NCI-H2196 treated with DMSO at 0.1 percent for 48 hours (cell line): ENCODE data around the gene ORAI1.
"Not testable (repeated sequence)": the region's sequence is repeated elsewhere in the genome, so short reads cannot be mapped to it uniquely, and the experiment has no call there.

Experiments used
- DNase-seq: peaks from one replicate; lab custom pipeline; 2025; ENCODE audit not compliant: unreplicated experiment; lab: John Stamatoyannopoulos, UW

The ORAI1 gene

DNA sequence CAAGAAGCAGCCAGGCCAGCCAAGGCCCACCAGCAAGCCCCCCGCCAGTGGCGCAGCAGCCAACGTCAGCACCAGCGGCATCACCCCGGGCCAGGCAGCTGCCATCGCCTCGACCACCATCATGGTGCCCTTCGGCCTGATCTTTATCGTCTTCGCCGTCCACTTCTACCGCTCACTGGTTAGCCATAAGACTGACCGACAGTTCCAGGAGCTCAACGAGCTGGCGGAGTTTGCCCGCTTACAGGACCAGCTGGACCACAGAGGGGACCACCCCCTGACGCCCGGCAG lies 15.0 kb downstream of the ORAI1 start:
- no peak for DNase-seq

DNA sequence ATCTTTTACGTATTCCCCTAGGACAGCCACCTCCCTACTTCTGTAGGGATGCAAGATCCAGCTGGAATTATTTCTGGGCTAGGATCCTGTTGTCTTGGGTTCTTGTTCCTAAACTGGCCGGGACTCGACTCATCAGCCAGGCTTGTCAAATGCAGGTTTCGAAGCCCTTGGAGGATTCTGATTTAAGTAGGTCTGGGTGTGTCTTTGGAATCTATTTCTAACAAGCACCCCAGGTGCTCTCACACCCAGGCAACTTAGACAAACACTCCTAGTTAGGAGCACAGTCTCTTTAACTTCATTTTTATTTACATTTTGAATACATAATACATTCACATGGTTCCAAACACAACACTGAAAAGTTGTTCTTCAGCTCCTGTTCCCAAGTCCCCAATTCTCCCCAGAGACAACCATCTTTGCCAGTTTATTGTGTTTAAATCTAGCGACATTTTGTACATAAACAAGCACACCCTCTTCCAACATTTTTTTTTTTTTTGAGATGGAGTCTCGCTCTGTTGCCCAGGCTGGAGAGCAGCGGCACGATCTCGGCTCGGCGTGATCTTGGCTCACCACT lies 22.2 kb downstream of the ORAI1 start:
- no peak for DNase-seq

DNA sequence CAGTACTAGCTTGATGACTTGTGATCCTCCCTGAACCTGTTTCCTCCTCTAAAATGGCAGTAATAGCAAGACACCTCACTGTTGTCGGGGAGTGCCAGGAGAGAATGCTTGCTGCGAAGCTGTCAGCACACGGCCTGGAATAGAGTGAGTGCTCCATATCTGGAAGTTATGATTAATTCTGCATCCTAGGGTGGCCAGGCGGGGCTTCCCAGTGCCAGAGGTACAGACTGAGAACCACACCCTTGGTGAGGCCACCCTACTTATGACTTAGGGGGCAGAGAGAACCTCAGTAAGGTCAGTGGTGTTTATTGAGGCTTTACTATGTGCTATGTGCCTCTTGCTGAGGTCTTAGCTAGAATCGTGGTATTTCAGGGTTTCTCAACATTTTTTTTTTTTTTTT lies 23.0 kb downstream of the ORAI1 start:
- DNase-seq, result no peak

DNA sequence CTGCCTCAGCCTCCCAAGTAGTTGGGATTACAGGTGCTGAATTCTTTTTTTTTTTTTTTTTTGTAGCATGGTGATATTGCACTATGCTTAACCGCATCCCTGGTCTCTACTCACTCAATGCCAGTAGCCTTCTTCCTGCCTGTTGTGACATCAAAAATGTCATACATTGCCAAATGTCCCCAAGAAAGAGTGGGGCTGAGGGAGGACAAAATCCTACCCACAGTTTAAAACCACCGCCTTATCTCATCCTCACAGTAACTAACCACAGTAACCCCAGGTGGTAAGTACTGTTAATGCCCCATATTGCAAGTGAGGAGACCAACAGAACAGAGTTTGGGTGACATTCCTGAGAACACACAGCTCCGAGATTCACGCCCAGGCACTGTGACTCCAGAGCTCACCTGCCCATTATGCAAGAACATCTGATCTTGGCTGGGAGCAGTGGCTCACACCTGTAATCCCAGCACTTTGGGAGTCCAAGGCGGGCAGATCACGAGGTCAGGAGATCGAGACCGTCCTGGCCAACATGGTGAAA lies 23.6 kb downstream of the ORAI1 start:
- DNase-seq, result no peak

DNA sequence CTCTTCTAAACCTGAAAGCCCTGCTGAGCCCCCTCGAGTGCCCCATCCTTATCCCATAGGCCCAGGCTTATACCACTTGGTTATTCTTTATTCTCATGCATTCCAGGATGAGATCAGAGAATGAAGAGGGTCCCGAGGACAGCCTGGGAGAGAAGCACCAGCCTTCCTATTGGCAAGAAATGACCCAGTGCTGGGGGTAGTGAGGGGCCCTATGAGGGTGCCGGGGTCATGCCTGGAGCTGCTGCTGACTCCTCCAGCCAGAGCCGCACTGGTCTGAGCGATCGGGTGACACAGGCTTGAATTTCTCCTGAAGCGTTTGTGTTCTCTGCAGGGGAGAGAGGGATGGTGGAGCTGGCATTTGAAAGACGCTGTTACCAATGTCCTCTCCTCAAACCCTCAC lies 25.0 kb downstream of the ORAI1 start:
- DNase-seq, result no peak

DNA sequence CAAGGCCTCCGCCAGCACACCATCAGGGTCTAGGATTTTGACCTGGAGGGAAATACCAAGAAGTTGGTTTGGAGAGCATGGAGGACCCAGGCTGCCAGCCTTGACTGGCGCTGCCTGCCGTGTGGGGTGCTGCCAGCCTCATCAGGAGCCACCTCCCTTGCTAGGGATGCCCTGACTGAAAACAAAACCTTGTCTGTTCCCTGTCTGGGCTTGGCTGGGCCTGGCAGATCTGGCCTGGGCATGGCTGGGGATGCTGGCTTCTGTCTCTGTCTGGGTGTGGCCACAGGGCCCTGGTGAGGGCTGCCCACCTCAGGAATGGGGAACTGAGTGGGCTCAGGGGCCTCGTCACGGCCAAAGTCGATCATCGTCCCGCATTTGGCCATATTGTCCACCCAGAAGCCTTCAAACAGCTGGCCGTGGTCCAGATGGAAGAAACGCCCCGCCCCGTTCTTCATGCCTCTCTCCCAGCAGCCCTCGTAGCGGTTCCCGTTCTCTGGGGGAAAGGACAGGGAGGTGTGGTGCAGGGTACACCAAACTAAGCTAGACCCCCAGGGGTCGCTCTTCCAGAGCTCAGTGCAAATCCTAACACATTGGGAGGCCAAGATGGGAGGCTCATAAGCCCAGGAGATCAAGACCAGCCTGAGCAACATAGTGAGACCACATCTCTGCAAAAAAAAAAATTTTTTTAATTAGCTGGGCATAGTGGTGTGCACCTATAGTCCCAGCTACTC lies 26.6 kb downstream of the ORAI1 start:
- no peak for DNase-seq

DNA sequence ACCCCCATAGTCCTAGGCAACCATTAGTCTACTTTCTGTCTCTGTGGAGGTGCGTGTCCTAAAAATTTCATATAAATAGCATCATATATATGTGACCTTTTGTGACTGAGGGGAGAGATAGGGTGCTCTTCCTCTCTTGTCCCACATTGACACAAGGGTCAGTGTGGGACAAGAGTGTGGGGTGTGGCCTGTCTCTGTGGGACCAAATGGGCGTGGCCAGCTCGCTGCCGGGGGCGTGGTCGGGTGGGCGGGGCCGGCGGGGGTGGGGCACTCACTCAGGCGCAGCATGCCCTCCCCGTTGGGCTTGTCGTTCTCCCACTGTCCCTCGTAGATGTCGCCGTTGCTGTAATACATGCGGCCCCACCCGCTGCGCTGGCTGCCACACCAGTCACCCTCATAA lies 27.7 kb downstream of the ORAI1 start:
- no peak for DNase-seq

DNA sequence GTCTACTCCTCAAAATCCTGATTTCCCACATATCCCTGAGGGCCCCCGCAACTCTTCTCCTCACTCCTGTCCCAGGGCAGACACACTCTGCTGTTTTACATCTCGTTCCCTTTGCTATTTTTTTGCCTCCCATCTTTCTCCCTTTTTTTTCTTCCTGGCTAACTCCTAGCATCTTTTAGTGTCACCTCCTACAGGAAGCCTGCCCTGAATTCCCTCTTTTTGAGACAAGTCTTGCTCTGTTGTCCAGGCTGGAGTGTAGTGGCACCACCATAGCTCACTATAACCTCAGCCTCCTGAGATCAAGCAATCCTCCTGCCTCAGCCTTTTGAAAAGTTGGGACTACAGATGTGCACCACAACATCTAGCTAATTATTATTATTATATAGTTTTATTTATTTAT lies 29.8 kb downstream of the ORAI1 start:
- DNase-seq, result no peak

DNA sequence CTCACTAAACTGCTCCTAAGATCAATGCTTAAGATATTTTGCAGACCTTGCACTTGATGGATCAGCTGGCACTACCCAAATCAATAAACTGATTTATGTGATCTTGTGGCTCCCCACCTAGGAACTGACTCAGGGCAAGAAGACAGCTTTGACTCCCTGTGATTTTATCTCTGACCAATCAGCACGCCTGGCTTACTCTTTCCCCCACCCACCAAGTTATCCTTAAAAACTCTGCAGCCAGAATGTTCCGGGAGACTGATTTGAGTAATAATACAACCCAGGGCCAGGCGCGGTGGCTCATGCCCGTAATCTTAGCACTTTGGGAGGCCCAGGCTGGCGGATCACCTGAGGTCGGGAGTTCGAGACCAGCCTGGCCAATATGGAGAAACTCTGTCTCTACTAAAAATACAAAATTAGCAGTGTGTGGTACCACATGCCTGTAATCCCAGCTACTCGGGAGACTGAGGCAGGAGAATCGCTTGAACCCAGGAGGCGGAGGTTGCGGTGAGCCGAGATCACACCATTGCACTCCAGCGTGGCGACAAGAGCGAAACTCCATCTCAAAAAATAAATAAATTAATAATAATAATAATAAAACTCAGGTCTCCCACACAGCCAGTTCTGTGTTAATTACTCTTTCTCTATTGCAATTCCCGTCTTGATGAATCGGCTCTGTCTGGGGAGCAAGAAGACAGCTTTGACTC lies 31.1 kb downstream of the ORAI1 start:
- no peak for DNase-seq

DNA sequence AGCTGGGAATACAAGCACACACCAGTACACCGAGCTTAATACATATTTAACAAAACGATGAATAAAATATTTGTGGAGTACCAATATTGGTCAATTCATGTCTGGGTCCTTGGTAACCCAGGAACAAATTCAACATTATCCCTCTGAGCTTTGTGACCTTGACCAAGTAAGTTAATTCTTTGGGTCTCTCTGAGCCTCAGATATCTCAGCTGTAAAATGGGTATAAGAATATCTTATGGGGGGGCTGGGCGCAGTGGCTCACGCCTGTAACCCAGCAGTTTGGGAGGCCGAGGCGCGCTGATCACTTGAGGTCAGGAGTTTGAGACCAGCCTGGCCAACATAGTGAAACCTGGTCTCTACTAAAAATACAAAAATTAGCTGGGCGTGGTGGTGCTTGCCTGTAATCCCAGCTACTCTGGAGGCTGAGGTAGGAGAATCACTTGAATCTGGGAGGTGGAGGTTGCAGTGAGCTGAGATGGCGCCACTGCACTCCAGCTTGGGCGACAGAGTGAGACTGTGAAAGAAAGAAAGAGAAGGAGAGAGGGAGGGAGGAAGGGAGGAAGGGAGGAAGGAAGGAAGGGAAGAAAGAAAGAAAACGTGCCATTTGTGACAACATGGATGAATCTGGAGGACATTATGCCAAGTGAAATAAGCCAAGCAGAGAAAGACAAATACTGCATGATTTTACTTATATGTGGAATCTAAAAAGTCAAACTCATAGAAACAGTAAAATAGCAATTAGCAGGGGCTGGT lies 35.2 kb downstream of the ORAI1 start:
- not testable (repeated sequence) for DNase-seq

DNA sequence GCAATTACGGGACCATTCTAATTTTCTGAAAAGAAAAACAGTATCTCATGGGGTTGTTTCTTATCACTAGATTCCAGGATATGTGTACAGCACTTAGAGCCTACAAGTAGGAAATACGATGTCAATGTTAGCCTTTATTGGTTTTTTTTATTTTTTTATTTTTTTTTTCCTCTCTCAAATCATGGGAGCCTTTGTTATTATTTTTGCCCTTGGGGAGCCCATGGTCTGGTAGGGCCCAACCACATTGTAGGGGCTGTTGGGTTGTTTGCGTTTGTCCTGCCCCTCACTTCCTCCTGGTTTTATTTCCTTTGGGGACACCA lies 37.2 kb downstream of the ORAI1 start:
- DNase-seq, result no peak

DNA sequence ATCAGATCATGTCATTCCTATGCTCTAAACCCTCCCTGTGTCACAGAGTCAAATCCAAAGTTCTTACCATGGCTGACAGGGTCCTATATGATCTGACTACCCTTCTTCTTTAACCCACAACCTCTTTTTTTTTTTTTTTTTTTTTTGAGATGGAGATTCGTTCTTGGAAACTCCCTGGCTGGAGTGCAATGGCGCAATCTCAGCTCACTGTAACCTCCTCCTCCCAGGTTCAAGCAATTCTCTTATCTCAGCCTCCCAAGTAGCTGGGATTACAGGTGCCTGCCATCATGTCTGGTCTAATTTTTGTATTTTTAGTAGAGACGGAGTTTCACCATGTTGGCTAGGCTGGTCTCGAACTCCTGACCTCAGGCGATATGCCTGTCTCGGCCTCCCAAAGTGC lies 40.5 kb downstream of the ORAI1 start:
- DNase-seq, result not testable (repeated sequence)

DNA sequence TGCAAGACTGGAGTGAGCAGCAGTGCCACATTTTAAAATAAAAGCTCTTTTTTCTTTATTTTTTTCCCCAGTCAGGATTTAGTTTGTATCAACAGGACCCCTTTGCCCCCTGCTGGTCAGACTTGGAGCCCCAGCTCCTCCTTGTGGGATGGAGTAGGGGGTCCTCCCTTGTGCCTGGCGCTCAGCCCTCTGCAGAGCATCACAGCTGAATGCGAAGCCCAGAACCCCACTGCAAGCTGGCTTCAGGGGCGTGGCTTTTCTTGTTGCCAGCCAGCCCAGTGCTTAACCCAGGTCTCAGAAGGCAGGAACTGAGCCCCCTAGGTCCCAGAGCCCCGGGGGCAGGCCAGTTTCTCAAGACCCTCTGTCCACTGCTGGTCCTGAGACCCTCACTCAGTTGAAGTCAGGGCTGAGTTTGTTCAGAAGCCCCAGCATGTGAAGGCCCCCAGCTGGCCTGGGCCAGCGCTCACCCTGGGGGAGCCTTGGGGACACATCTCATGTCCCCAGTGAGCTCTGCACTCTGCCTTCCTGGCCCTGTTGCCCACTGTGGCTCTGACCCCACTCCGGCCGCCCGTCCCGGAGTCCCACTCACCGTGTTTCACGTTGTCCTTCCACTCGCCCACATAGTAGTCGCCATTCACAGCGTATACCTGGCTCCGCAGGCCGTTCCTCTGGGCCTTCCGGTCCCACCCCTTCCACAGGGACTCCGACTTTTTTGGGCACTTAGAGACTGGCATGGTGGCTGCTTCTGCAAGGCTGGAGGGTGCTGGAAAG lies 42.6 kb downstream of the ORAI1 start:
- DNase-seq, result no peak

DNA sequence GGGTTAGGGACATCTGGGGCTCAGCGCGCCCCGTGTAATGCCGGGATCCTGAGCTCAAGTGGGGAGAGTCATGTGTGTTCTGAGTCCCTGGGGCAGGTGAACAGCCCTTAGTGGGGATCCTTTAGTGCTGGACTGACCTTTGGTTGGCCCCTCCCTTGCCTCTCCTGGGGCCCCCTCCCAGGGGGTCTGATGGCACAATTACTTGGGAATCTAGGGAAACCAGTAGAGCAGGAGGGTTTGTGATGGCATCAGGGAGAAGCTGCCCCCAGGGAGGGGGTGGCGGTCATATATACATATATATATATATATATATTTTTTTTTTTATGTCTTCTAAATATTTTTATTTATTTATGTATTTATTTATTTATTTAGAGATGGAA lies 43.2 kb downstream of the ORAI1 start, which contains the start of gene MORN3:
MORN3 (minus strand) TSS at position 134 of the 380 bp plus-strand sequence. CDS start 171 bp downstream, outside the sequence.
- DNase-seq, result no peak

DNA sequence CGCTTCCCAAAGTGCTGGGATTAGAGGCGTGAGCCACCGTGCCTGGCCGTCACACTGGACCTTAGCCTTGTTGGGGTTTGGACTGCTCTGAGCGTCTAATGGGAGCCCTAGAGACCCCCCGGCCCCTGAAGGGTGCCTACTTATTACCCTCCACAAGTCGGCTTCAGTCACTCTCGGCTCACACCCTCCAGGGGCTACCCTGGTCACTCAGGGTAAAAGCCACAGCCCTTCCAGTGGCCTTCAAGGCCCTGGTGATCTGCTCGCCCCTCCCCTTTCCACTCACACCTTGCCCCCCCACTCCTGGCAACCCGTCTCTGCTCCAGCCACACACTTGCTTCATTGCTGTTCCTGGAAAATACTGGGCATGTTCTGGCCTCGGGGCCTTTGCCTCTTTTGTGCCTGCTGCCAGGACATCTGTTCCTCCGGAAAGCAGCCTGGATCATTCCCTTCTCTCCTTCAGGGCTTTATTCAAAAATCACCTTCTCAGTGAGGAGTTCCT lies 46.7 kb downstream of the ORAI1 start:
- DNase-seq, result peak; percentile 76

DNA sequence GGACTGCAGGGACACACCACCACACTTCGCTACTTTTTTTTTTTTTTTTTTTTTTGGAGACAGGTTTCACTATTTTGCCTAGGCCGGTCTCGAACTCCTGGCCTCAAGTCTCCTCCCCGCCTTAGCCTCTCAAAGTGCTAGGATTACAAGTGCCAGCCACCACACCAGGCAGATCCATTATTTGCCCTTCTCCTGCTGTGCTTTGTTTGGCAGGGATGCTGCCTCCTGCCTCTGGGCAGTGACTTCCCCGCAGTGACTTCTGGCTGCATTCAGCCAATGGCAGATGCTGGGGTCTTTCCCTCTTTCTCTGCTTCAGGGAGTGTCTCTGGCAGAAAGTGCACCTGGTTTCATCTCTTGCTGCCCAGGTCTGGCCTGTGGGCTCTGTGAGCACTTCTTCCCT lies 49.9 kb downstream of the ORAI1 start:
- DNase-seq, result no peak

DNA sequence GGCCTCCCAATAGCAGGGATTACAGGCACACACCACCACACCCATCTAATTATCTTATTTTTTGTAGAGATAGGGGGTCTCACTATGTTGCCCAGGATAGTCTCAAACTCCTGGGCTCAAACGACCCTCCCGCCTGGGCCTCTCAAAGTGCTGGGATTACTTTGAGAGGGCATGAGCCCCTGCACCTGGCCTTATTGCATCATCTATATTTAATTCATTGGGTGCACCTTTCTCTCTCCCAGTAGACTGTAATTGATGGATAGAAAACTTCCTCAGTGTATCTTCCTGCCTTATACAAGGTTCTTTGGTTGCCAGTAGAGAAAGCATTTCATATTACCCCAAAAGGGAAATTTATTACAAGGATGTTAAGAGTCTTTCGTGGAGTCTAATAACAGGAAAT lies 52.0 kb downstream of the ORAI1 start:
- no peak for DNase-seq

DNA sequence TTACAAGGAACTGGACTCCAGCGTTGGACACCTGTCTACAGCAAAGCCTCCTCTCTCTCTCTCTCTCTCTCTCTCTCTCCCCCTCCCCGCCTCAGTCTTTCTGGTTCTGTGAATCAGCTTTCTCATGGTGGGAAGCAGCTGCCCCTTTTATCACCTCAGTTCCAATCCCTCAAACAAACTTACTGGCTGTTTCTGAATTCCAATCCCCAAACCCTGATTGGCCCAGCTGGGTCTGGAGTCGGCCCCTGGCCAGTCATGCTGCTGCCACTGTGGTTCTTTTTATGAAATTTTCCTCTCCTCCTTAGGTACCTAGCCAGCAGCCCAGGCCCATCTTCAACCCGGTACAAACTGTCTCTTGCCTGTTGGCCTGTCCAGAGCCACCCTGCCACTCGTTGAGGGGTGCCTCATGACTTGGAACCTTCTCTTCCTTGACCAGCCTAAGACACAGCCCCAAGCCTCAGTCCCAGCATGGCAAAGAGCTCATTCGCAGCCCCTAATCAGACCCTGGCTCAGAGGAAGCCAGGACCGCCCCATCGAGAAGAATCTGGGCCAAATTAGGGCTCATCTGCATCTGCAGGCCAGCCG lies 52.5 kb downstream of the ORAI1 start:
- no peak for DNase-seq

DNA sequence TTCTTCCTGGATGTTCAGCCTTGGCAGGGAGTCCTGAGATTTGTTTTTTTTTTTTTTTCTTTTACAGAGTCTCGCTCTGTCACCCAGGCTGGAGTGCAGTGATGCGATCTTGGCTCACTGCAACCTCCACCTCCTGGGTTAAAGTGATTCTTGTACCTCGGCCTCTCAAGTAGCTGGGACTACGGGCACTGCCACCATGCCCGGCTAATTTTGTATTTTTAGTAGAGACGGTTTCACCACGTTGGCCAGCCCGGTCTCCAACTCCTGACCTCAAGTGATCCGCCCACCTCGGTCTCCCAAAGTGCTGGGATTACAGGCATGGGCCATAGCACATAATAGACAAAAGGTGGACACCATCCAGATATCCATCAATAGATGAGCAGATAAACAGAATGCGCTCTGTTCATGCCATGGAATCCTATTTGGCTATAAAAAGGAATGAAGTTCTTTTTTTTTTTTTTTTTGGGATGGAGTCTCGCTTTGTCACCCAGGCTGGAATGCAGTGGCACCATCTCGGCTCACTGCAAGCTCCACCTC lies 53.4 kb downstream of the ORAI1 start:
- not testable (repeated sequence) for DNase-seq

DNA sequence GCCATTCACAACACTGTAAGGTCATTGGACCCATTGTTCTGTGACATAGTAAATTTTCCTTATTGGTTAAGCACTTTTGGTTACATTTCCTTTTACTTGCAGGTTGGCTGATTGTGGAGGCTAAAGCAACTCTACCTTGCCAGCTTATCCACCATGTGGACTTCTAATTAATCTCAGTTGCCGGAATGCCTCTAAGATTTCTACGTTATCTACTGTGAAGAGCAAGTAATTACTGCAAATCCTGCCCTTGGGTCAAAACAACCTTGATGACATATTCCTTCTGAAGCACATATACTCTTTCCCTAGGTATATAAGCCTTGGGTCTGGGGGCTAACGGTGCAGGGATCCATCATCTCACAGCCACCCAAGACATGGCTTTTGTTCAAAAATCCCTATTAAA lies 62.6 kb downstream of the ORAI1 start:
- no peak for DNase-seq
